ENCODE data around the gene HTN3.
"Not testable (repeated sequence)": the region's sequence is repeated elsewhere in the genome, so short reads cannot be mapped to it uniquely, and the experiment has no call there.

The HTN3 gene

DNA sequence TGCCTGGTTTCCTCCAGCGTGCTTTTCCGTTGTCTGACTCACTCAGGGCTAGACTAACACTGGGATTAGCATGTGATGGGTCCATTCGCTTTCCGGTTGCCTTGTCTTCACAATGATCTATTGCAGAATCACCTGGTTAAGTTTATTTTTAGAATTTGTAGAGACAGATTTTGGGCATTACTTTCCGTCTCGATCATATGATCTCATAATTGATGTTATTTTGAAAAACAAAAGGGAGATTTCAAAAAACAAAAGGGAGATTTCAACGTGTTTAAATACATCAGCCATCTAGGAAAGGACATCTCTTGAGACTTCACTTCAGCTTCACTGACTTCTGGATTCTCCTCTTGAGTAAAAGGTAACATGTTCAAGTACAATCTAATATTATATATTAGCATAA is at the start of gene HTN3:
TSS of gene HTN3 (plus strand) at position 301 of the 400 bp plus-strand sequence. CDS start 2,282 bp downstream, outside the sequence.
- not testable (repeated sequence) for H3K4me1 Mint-ChIP-seq (ENCODE audit: low read depth); H3K36me3 Mint-ChIP-seq (ENCODE audit: low read depth); H3K27me3 Mint-ChIP-seq; H3K27ac Mint-ChIP-seq; H3K9me3 Mint-ChIP-seq; H3K4me3 Mint-ChIP-seq

DNA sequence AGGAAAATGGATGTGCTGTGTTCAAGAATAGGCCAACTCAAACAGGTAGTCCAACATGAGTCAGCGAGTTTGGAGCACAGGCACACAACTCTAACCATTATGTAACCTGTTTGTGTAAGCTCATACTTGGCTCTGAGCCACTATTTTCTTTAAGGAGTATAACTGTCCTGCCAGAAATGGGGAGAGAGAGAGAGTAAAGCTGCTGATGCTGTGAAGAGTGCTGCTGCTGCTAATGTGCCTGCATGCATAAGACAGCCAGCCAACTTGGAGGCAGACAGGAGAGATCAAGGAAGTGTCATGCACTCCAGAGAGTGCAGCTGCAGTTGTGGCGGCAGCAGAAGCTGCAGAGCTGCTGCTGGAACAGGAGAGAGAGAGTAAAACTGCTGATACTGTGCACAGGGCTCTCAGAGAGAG is 44.2 kb upstream of the HTN3 start:
- Mint-ChIP-seq H3K9me3 (no peaks in the 10 kb centered on the region), H3K27ac (no peak overlapping the region), H3K27me3 (no peaks in the 10 kb centered on the region), H3K4me1 (ENCODE audit: low read depth) (no peaks in the 10 kb centered on the region), H3K4me3 (no peak overlapping the region), H3K36me3 (ENCODE audit: low read depth) (no peaks in the 10 kb centered on the region)

DNA sequence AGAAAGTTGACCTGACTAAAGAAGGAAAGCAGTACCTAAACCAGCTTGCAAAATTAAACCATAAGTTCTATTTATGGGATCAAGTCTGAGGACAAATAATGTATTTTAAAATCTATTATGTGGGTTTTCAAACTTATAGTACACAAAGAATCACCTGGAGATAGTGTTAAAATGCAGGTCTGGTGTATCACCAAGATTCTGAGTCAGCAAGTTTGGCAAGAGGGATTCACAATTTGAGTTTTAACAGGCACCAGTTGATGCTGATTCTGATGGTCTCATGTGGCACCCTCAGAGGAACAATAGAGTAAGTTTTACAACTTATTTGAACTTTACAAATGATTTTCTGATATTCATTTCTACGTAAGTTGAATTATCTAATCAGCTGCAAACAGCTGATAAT is 41.6 kb upstream of the HTN3 start:
- no peaks in the 10 kb centered on the region for H3K27me3 Mint-ChIP-seq
- no peak overlapping the region for H3K27ac Mint-ChIP-seq
- no peaks in the 10 kb centered on the region for H3K9me3 Mint-ChIP-seq
- H3K4me3 Mint-ChIP-seq, result no peak overlapping the region
- no peaks in the 10 kb centered on the region for H3K4me1 Mint-ChIP-seq (ENCODE audit: low read depth)
- H3K36me3 Mint-ChIP-seq (ENCODE audit: low read depth), result no peaks in the 10 kb centered on the region

DNA sequence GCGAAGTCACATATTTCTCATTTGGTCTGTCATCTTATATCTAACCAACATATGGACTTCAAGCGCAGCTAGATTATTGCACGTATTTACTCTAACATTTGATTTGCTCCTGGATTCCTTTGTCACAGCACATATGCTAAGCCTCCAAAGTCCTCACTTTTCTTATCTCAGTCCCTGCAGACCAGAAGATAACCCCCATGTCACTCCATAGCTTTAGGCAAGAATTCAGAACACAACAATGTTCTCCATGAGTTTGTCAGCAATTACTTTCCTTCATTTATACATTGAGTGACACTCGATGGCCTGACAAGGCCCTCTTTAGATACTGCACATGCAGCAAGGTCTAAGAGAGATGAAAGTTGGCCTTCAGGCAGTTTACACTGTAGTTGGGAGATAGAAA is 37.2 kb upstream of the HTN3 start:
- H3K9me3 Mint-ChIP-seq, result peaks cover 3% of the 10 kb centered on the region
- H3K27me3 Mint-ChIP-seq, result no peaks in the 10 kb centered on the region
- no peaks in the 10 kb centered on the region for H3K4me1 Mint-ChIP-seq (ENCODE audit: low read depth)
- H3K36me3 Mint-ChIP-seq (ENCODE audit: low read depth), result no peaks in the 10 kb centered on the region
- no peak overlapping the region for H3K4me3 Mint-ChIP-seq
- H3K27ac Mint-ChIP-seq, result no peak overlapping the region

DNA sequence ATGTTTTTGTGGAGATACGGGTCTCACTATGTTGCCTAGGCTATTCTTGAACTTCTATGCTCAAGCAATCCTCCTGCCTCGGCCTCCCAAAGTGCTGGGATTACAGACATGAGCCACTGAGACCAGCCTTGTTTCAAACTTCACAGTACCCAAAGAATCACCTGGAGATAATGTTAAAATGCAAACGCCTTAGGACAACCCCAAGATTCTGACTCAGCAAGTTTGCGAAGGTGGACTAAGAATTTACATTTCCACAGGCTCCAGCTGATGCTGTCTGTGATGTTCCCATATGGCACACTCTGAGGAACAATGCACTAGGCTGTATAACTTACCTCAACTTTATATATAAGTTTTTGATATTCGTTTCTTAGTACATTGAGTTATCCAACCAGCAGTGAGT is 33.5 kb upstream of the HTN3 start:
- Mint-ChIP-seq H3K9me3 (peaks cover 3% of the 10 kb centered on the region), H3K36me3 (ENCODE audit: low read depth) (no peaks in the 10 kb centered on the region), H3K4me3 (no peak overlapping the region), H3K27ac (no peak overlapping the region), H3K27me3 (no peaks in the 10 kb centered on the region), H3K4me1 (ENCODE audit: low read depth) (no peaks in the 10 kb centered on the region)

DNA sequence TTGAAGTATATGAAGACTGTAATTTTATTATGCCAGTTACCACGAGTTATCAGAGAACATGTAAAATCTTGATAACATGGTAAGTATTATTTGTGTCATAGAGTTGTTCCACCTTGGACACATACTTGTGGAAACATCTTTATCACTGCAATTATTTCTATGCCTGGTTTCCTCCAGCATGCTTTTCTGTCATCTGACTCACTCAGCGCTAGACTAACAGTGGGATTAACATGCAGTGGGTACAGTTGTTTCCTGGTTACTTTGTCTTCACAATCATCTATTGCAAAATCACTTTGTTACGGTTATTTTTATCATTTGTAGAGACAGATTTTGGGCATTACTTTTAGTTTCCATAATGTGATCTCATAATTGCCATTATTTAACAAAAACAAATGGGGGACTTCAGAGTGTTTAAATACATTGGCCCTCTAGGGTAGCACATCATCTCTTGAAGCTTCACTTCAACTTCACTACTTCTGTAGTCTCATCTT is 32.7 kb upstream of the HTN3 start, which contains the start of gene STATH:
TSS of gene STATH (plus strand) at position 441 of the 491 bp plus-strand sequence. CDS start 2,472 bp downstream, outside the sequence.
- Mint-ChIP-seq H3K36me3 (ENCODE audit: low read depth) (no peaks in the 10 kb centered on the region), H3K27ac (no peak within 1 kb of the TSS), H3K9me3 (peaks cover 3% of the 10 kb centered on the region), H3K27me3 (no peaks in the 10 kb centered on the region), H3K4me1 (ENCODE audit: low read depth) (no peaks in the 10 kb centered on the region), H3K4me3 (no peak within 1 kb of the TSS)

DNA sequence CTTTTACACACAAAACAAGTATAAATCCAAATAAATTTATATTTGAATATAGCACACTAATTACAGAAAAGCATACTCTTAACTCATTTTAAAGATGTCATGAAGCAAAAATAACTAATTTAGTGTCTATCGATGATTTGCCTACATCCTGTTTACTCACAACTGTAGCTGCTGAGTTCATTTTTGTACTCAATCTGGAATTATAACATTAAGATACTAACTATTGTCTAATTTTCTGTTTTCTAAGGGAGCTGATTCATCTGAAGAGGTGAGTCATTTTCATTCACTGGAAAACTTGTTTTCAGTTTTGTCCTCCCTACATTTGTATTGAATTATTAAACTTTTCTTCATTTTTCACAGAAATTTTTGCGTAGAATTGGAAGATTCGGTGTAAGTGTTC is 28.8 kb upstream of the HTN3 start:
- no peaks in the 10 kb centered on the region for H3K27me3 Mint-ChIP-seq
- H3K36me3 Mint-ChIP-seq (ENCODE audit: low read depth), result no peaks in the 10 kb centered on the region
- no peaks in the 10 kb centered on the region for H3K4me1 Mint-ChIP-seq (ENCODE audit: low read depth)
- no peaks in the 10 kb centered on the region for H3K9me3 Mint-ChIP-seq
- no peak overlapping the region for H3K4me3 Mint-ChIP-seq
- no peak overlapping the region for H3K27ac Mint-ChIP-seq

DNA sequence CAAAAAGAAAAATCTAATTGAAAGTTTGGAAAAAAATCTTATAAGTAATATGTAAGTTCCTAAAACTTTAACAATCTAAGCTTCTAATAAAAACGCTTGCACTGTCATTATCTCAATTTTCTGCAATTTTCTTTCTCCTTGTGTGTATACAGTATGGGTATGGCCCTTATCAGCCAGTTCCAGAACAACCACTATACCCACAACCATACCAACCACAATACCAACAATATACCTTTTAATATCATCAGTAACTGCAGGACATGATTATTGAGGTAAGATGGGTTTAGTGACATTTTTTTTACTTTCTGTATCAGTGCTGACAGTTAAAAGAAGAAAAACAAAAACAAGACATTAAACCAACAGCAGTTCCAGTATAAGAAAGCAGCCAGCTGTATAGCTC is 27.5 kb upstream of the HTN3 start:
- no peaks in the 10 kb centered on the region for H3K4me1 Mint-ChIP-seq (ENCODE audit: low read depth)
- H3K36me3 Mint-ChIP-seq (ENCODE audit: low read depth), result no peaks in the 10 kb centered on the region

DNA sequence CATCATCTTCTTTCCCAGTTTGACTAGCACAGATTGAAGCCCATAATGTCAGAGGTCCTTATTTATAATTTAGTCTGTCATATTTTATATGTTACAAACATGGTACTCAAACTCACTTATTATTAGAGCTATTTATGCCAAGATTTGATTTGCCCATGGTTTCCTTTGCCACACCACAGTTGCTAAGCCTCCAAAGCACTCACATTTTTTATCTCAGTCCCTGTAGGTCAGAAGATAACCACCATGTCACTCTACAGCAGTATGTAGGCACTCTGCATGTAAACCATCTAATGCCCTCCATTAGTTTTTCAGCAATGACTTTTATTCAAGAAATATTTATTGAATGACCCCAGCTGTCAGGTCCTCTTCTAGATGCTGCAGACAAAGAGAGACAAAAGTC is 25.8 kb upstream of the HTN3 start:
- Mint-ChIP-seq H3K9me3 (no peaks in the 10 kb centered on the region), H3K36me3 (ENCODE audit: low read depth) (no peaks in the 10 kb centered on the region), H3K27ac (no peak overlapping the region), H3K4me3 (no peak overlapping the region), H3K27me3 (no peaks in the 10 kb centered on the region), H3K4me1 (ENCODE audit: low read depth) (no peaks in the 10 kb centered on the region)

More for the DNA sequence above, 27.5 kb upstream of the HTN3 start:
- H3K27me3 Mint-ChIP-seq, result no peaks in the 10 kb centered on the region
- no peak overlapping the region for H3K4me3 Mint-ChIP-seq
- no peaks in the 10 kb centered on the region for H3K9me3 Mint-ChIP-seq
- H3K27ac Mint-ChIP-seq, result no peak overlapping the region

DNA sequence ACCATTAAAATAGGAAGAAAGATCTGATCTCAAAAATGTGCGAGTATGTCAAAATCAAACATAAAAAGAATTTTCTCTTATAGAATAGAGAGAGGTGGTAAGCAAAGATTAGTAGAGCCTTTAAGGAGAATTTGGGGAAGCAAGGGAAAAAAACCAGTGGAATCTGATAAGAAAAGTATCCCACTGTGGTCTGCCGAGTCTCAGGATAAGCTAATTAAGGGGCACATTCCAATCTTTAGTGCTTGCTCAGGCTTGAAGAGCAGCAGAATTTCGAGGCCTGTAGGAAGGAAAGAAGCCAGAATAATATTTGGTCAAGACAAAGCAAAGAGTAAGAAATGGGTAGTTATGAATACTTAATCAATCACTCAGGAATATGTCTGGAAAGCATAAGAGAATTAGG is 19.5 kb upstream of the HTN3 start:
- H3K4me1 Mint-ChIP-seq (ENCODE audit: low read depth), result no peaks in the 10 kb centered on the region
- H3K4me3 Mint-ChIP-seq, result no peak overlapping the region
- H3K9me3 Mint-ChIP-seq, result no peaks in the 10 kb centered on the region
- no peaks in the 10 kb centered on the region for H3K27me3 Mint-ChIP-seq
- H3K36me3 Mint-ChIP-seq (ENCODE audit: low read depth), result no peaks in the 10 kb centered on the region
- H3K27ac Mint-ChIP-seq, result no peak overlapping the region

DNA sequence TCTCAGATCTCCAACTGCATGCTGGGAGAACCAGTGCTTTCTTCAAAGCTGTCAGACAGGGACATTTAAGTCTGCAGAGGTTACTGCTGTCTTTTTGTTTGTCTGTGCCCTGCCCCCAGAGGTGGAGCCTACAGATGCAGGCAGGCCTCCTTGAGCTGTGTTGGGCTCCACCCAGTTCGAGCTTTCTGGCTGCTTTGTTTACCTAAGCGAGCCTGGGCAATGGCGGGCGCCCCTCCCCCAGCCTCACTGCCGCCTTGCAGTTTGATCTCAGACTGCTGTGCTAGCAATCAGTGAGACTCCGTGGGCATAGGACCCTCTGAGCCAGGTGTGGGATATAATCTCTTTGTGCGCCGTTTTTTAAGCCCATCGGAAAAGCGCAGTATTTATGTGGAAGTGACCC is 9.3 kb upstream of the HTN3 start:
- H3K27me3 Mint-ChIP-seq; H3K27ac Mint-ChIP-seq; H3K9me3 Mint-ChIP-seq; H3K36me3 Mint-ChIP-seq (ENCODE audit: low read depth); H3K4me3 Mint-ChIP-seq; H3K4me1 Mint-ChIP-seq (ENCODE audit: low read depth): not testable (repeated sequence)

DNA sequence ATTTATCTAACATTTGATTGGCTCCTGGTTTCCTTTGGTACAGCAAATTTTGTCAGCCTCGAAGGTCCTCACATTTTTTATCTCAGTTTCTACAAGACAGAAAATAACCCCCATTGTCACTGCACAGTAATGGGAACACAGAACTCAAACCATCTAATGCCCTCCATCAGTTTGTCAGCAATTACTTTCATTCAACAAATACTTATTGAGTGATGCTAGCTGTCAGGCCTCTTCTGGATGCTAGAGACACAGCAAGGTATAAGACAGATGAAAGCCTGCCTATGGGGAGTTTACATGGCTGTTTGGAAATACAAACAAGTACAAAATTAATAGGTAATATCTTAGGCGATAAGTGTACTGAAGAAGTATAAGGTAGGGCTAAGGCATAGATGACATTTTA is 5.0 kb upstream of the HTN3 start:
- Mint-ChIP-seq H3K36me3 (ENCODE audit: low read depth) (no peaks in the 10 kb centered on the region), H3K4me1 (ENCODE audit: low read depth) (no peaks in the 10 kb centered on the region), H3K27ac (no peak overlapping the region), H3K27me3 (no peaks in the 10 kb centered on the region), H3K4me3 (no peak overlapping the region), H3K9me3 (no peaks in the 10 kb centered on the region)

DNA sequence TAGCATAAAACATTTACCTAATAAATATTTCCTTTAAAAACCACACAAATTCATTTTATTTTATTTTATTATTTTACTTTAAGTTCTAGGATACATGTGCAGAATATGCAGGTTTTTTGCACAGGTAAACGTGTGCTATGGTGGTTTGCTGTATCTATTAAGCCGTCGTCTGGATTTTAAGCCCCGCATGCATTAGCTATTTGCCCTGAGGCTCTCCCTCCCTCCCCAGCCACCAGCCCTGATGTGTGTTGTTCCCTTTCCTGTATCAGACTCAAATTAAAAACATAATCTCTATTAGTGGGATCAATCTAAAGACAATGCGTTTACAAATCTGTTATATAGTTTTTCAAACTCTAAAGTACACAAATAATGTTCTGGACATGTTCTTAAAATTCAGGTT is 1.2 kb upstream of the HTN3 start:
- Mint-ChIP-seq H3K4me1 (ENCODE audit: low read depth) (no peaks in the 10 kb centered on the region), H3K36me3 (ENCODE audit: low read depth) (no peaks in the 10 kb centered on the region), H3K27me3 (no peaks in the 10 kb centered on the region), H3K4me3 (no peak overlapping the region), H3K9me3 (no peaks in the 10 kb centered on the region), H3K27ac (no peak overlapping the region)

DNA sequence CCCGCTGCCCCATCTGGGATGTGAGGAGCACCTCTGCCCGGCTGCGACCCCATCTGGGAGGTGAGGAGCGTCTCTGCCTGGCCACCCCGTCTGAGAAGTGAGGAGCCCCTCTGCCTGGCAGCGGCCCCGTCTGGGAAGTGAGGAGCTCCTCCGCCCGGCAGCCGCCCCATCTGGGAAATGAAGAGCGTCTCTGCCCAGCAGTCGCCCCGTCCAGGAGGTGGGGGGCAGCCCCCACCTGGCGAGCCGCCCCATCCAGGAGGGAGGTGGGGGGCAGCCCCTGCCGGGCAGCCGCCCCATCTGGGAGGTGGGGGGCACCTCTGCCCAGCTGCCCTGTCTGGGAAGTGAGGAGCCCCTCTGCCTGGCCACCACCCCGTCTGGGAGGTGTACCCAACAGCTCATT is 9.3 kb downstream of the HTN3 start:
- peaks cover 13% of the 10 kb centered on the region for H3K9me3 Mint-ChIP-seq
- H3K27me3 Mint-ChIP-seq; H3K4me1 Mint-ChIP-seq (ENCODE audit: low read depth); H3K4me3 Mint-ChIP-seq; H3K27ac Mint-ChIP-seq; H3K36me3 Mint-ChIP-seq (ENCODE audit: low read depth): not testable (repeated sequence)

DNA sequence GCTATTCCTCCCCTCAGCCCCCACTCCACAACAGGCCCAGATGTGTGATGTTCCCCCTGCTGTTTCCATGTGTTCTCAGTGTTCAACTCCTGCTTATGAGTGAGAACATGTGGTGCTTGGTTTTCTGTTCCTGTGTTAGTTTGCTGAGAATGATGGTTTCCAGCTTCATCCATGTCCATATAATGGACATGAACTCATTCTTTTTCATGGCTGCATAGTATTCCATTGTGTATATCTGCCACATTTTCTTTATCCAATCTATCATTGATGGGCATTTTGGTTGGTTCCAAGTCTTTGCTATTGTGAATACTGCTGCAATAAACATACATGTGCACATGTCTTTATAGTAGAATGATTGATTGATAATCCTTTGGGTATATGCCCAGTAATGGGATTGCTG is 11.7 kb downstream of the HTN3 start:
- H3K4me1 Mint-ChIP-seq (ENCODE audit: low read depth); H3K4me3 Mint-ChIP-seq; H3K27me3 Mint-ChIP-seq; H3K27ac Mint-ChIP-seq; H3K36me3 Mint-ChIP-seq (ENCODE audit: low read depth): not testable (repeated sequence)
- H3K9me3 Mint-ChIP-seq, result peaks cover 13% of the 10 kb centered on the region

DNA sequence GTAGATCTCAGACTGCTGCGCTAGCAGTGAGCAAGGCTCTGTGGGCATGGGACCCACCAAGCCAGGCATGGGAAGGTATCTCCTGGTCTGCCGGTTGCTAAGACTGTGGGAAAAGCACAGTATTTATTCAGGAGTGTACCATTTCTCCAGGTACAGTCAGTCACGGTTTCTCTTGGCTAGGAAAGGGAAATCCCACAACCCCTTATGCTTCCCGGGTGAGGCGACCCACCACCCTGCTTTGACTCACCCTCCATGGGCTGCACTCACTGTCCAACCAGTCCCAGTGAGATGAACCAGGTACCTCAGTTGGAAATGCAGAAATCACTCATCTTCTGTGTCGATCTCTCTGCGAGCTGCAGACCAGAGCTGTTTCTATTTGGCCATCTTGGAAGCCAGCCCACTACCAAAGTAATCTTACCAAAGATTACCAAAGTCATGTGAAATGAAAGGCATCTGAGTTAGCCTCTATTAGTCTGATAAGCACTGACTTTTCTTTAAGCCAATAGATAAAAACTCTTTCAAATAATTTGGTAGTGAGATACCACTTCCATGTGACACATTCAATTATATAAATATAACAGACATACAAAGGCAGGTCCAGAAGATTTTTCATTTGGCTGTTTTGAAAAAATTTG is 13.5 kb downstream of the HTN3 start:
- H3K27ac Mint-ChIP-seq, result no peak overlapping the region
- no peaks in the 10 kb centered on the region for H3K36me3 Mint-ChIP-seq (ENCODE audit: low read depth)
- H3K4me1 Mint-ChIP-seq (ENCODE audit: low read depth), result no peaks in the 10 kb centered on the region
- H3K27me3 Mint-ChIP-seq, result no peaks in the 10 kb centered on the region
- H3K4me3 Mint-ChIP-seq, result no peak overlapping the region
- H3K9me3 Mint-ChIP-seq, result peaks cover 13% of the 10 kb centered on the region
